T-helper 2 cell treated with Interferon-gamma antibody and Interleukin-4, amounts not matched to agents 100 ng/mL and 5 ng/mL, for 36 hours (primary cell): ENCODE results near the gene CEP57. TPM values are rescaled to one million over a fixed set of nuclear protein-coding genes. Genes with fewer than 3 reads are reported as not detected.
"Not testable (repeated sequence)": the region's sequence is repeated elsewhere in the genome, so short reads cannot be mapped to it uniquely, and the experiment has no call there.

ENCODE experiments used
- intact Hi-C: fragments of 100-400 bp; cut with micrococcal nuclease; formaldehyde crosslinking; loops from one replicate; pipeline ENCODE4 v1.15.1; 2023
- total RNA-seq: library from RNA; stranded (reverse); gene quantifications from 2 replicates; pipeline ENCODE4 v1.2.3, GENCODE V29; 2022

Gene CEP57
- total RNA-seq, 1 donor from 2014 or later, result 83.2 TPM

GRCh38 chr11:95853138-95853537, 62.8 kb downstream of the CEP57 start:
- intact Hi-C loops, result no loop called here

GRCh38 chr11:95853862-95854261, 63.6 kb downstream of the CEP57 start:
- intact Hi-C loops, result no loop called here

GRCh38 chr11:95854362-95854761, 64.1 kb downstream of the CEP57 start:
- intact Hi-C loops, result not testable (repeated sequence)

GRCh38 chr11:95860024-95860423, 69.7 kb downstream of the CEP57 start:
- intact Hi-C loops, result not testable (repeated sequence)

- intact Hi-C loops, result no loop called here
Observed at GRCh38 chr11:95863486-95864140, 73.3 kb downstream of the CEP57 start.

- intact Hi-C loops, result no loop called here
Observed at GRCh38 chr11:95867105-95867504, 76.8 kb downstream of the CEP57 start.

GRCh38 chr11:95870877-95871276, 80.6 kb downstream of the CEP57 start:
- intact Hi-C loops, result not testable (repeated sequence)

GRCh38 chr11:95877291-95877690, 87.0 kb downstream of the CEP57 start:
- intact Hi-C loops, result no loop called here

Other genes starting within 250 kb of the CEP57 start
- gene FAM76B, start 716 bp upstream of the CEP57 start, total RNA-seq, result 46.4 and 50.7 TPM in 2 replicates
- gene MTMR2, start 133.6 kb downstream of the CEP57 start, total RNA-seq, result 20.1 and 24.2 TPM in 2 replicates